GM12872 (cell line): ENCODE results near the gene SMCP.

Experiments used
- CTCF ChIP-seq: IDR thresholded peaks from 3 replicates; pipeline ENCODE4 v1.5.1; 2011; ENCODE audit warnings: low read depth, mild to moderate bottlenecking, low read length, moderate library complexity; ENCODE audit not compliant: insufficient read depth

SMCP gene

GRCh38 chr1:152861374-152861773, 16.7 kb upstream of the SMCP start:
- no peak for TF ChIP-seq CTCF

DNA sequence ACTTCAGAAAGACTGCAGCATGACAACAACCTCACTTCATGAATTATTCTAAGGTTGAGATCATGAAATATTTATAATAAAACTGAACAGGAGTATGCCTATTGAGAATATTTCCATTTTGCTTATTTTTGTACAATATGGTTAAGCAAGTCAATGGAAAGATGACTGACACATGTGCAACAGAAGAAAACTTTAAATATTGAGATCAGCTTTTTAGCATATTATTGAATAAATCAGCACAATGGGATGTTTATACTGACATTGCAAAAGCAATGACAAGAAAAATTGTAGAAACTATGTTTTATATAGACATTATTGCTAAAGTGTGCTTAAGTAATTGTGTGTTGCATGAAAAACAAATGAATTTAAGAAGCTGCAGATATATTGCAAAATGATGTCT, 13.7 kb upstream of the SMCP start:
- no peak for TF ChIP-seq CTCF

- TF ChIP-seq CTCF = no peak
Measured at GRCh38 chr1:152866321-152866720, 11.8 kb upstream of the SMCP start.

DNA sequence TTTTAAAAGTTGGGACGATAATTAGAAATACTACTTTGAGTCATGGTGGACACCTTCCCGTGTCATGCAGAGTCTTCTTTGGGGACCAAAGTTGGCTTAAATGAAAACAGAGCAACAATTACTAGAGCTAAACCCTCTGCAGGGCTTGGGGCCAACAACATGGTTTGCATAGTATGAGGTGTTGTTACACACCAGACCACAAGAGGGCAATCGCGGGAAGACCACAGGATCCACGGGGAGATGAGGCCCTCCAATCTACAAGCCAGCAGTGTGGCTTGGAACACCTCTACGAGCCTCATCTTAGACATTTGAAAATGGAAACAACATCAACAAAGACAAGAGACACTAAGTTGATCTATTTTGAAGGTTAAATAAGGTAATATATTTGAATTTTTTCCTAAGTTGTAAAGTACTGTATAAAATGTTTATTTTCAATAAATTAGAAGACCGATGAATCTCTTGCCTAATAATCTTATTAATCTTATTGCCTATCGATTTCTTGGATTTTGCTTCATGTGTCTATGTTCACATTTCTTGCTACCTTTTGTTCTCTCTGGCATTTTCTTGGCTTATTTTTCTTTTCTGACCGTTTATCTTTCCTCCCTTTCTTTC, 8.2 kb upstream of the SMCP start:
- peak; percentile 80 for TF ChIP-seq CTCF

GRCh38 chr1:152870831-152871730, 7.0 kb upstream of the SMCP start:
- TF ChIP-seq CTCF = peak; percentile 39; the same call in 2 of the 3 replicates

- TF ChIP-seq CTCF = no peak
Measured at GRCh38 chr1:152871731-152872126, 6.4 kb upstream of the SMCP start.

- TF ChIP-seq CTCF = no peak
Measured at GRCh38 chr1:152873495-152873894, 4.6 kb upstream of the SMCP start.
